H9 (cell line): ENCODE data around the gene RBPJL. TPM values are rescaled to one million over a fixed set of nuclear protein-coding genes. Genes with fewer than 3 reads are reported as not detected.

Source experiments
- DNase-seq: peaks from one replicate; pipeline ENCODE4 v3.0.0-alpha.2; 2017
- H2AFZ ChIP-seq: one replicate; pipeline ENCODE4 v1.6.1; 2013; ENCODE audit warnings: mild to moderate bottlenecking, low read length, control low read depth, moderate library complexity
- H2AK5ac ChIP-seq: 2 replicates; pipeline ENCODE4 v1.6.1; 2013; ENCODE audit warnings: low read length, control low read depth, mixed read lengths; ENCODE audit not compliant: insufficient read length
- H2BK120ac ChIP-seq: one replicate; pipeline ENCODE4 v1.6.1; 2013; ENCODE audit warnings: low read depth, mild to moderate bottlenecking, low read length, control low read depth, inconsistent platforms; ENCODE audit not compliant: poor library complexity, severe bottlenecking
- H2BK12ac ChIP-seq: 2 replicates; pipeline ENCODE4 v1.6.1; 2013; ENCODE audit warnings: low read length, control low read depth, mixed read lengths, low read depth; ENCODE audit not compliant: insufficient read length
- H2BK15ac ChIP-seq: 2 replicates; pipeline ENCODE4 v1.6.1; 2013; ENCODE audit warnings: low read depth, low read length, control low read depth
- H2BK20ac ChIP-seq: one replicate; pipeline ENCODE4 v1.6.1; 2013; ENCODE audit warnings: low read depth, mild to moderate bottlenecking, low read length, control low read depth, inconsistent platforms; ENCODE audit not compliant: poor library complexity, severe bottlenecking
- H2BK5ac ChIP-seq: 2 replicates; pipeline ENCODE4 v1.6.1; 2013; ENCODE audit warnings: low read length, control low read depth, mixed read lengths; ENCODE audit not compliant: insufficient read length
- H3K14ac ChIP-seq: 2 replicates; pipeline ENCODE4 v1.6.1; 2013; ENCODE audit warnings: low read length, control low read depth; ENCODE audit not compliant: insufficient read depth
- H3K18ac ChIP-seq: 2 replicates; pipeline ENCODE4 v1.6.1; 2013; ENCODE audit warnings: low read depth, mild to moderate bottlenecking, mixed read lengths, low read length, control low read depth; ENCODE audit not compliant: insufficient read length
- H3K23ac ChIP-seq: 2 replicates; pipeline ENCODE4 v1.6.1; 2013; ENCODE audit warnings: low read length, control low read depth, mixed read lengths, low read depth; ENCODE audit not compliant: insufficient read length
- H3K23me2 ChIP-seq: 2 replicates; pipeline ENCODE4 v1.6.1; 2013; ENCODE audit warnings: low read depth, mild to moderate bottlenecking, mixed read lengths, low read length, control low read depth; ENCODE audit not compliant: insufficient read length, poor library complexity, severe bottlenecking
- H3K27ac ChIP-seq: 2 replicates; pipeline ENCODE4 v1.5.1; 2013; ENCODE audit warnings: low read length, control low read depth, mixed read lengths, low read depth; ENCODE audit not compliant: insufficient read length
- H3K27me3 ChIP-seq: 2 replicates; pipeline ENCODE4 v1.6.1; 2013; ENCODE audit warnings: low read length, control low read depth, inconsistent platforms; ENCODE audit not compliant: insufficient read depth
- H3K4ac ChIP-seq: 2 replicates; pipeline ENCODE4 v1.6.1; 2013; ENCODE audit warnings: low read depth, mild to moderate bottlenecking, control low read depth, inconsistent platforms, low read length, moderate library complexity
- H3K4me1 ChIP-seq: 2 replicates; pipeline ENCODE4 v1.6.1; 2013; ENCODE audit warnings: low read length, control low read depth, inconsistent platforms; ENCODE audit not compliant: insufficient read depth
- H3K4me2 ChIP-seq: 2 replicates; pipeline ENCODE4 v1.6.1; 2013; ENCODE audit warnings: low read length, control low read depth, mixed read lengths; ENCODE audit not compliant: insufficient read length, insufficient read depth
- H3K56ac ChIP-seq: 2 replicates; pipeline ENCODE4 v1.6.1; 2013; ENCODE audit warnings: low read depth, mild to moderate bottlenecking, mixed read lengths, low read length, control low read depth; ENCODE audit not compliant: insufficient read length
- H3K79me1 ChIP-seq: 2 replicates; pipeline ENCODE4 v1.6.1; 2013; ENCODE audit warnings: low read depth, mild to moderate bottlenecking, moderate library complexity, low read length, control low read depth, inconsistent platforms; ENCODE audit not compliant: insufficient read depth, poor library complexity, severe bottlenecking
- H3K79me2 ChIP-seq: 2 replicates; pipeline ENCODE4 v1.6.1; 2013; ENCODE audit warnings: low read length, control low read depth, inconsistent platforms; ENCODE audit not compliant: insufficient read depth
- H3K9ac ChIP-seq: 2 replicates; pipeline ENCODE4 v1.6.1; 2013; ENCODE audit warnings: low read length, control low read depth, mixed read lengths; ENCODE audit not compliant: insufficient read length; ENCODE audit errors: extremely low read depth
- H3K9me3 ChIP-seq: one replicate; pipeline ENCODE4 v1.6.1; 2013; ENCODE audit warnings: low read depth, low read length, inconsistent platforms; ENCODE audit not compliant: control insufficient read depth
- H3T11ph ChIP-seq: one replicate; pipeline ENCODE4 v1.6.1; 2013; ENCODE audit warnings: mild to moderate bottlenecking, low read length, control low read depth, inconsistent platforms
- H4K20me1 ChIP-seq: one replicate; pipeline ENCODE4 v1.6.1; 2013; ENCODE audit not compliant: control insufficient read depth, insufficient read length, insufficient read depth
- H4K5ac ChIP-seq: 2 replicates; pipeline ENCODE4 v1.6.1; 2013; ENCODE audit warnings: low read depth, mild to moderate bottlenecking, mixed read lengths, low read length, control low read depth; ENCODE audit not compliant: insufficient read length
- H4K8ac ChIP-seq: replicated peaks from 2 replicates; pipeline ENCODE4 v1.6.1; 2013; ENCODE audit warnings: low read length, control low read depth, mixed read lengths, low read depth; ENCODE audit not compliant: insufficient read length
- H4K91ac ChIP-seq: 2 replicates; pipeline ENCODE4 v1.6.1; 2013; ENCODE audit warnings: low read depth, mild to moderate bottlenecking, moderate library complexity, mixed read lengths, low read length, control low read depth; ENCODE audit not compliant: insufficient read length
- H3K27ac Mint-ChIP-seq, 3 experiments: 2 replicates in 2 of 3; 3 replicates in 1 of 3; pipeline ENCODE4 v1.8.0; 2020 to 2021; ENCODE audit warnings: mixed read lengths in 3 of 3, mild to moderate bottlenecking in 1 of 3, moderate library complexity in 1 of 3
- H3K27me3 Mint-ChIP-seq: 2 replicates; pipeline ENCODE4 v1.8.0; 2021; ENCODE audit warnings: low read depth, mild to moderate bottlenecking, moderate library complexity, mixed read lengths
- H3K36me3 Mint-ChIP-seq, 3 experiments: 2 replicates in 2 of 3; 3 replicates in 1 of 3; pipeline ENCODE4 v1.8.0; 2020 to 2021; ENCODE audit warnings: low read depth in 3 of 3, mixed read lengths in 3 of 3; ENCODE audit not compliant: insufficient read depth in 1 of 3
- H3K4me1 Mint-ChIP-seq, 2 experiments: 2 replicates each; pipeline ENCODE4 v1.8.0; 2020; ENCODE audit warnings: mixed read lengths in 2 of 2
- H3K4me3 Mint-ChIP-seq, 2 experiments: 2 replicates in 1 of 2; 3 replicates in 1 of 2; pipeline ENCODE4 v1.8.0; 2020 to 2021; ENCODE audit warnings: mild to moderate bottlenecking in 2 of 2, mixed read lengths in 2 of 2, moderate library complexity in 1 of 2
- H3K9me3 Mint-ChIP-seq, 2 experiments: 2 replicates in 1 of 2; 3 replicates in 1 of 2; pipeline ENCODE4 v1.8.0; 2020; ENCODE audit warnings: mild to moderate bottlenecking in 2 of 2, mixed read lengths in 2 of 2, moderate library complexity in 1 of 2
- CTCF ChIP-seq: fragments of 200-600 bp; sonication (generic); conservative IDR thresholded peaks from 3 replicates; pipeline ENCODE4 v1.8.0; 2021; ENCODE audit warnings: antibody characterized with exemption, mild to moderate bottlenecking
- WGBS: extraction: QIAGEN DNeasy Blood & Tissue Kit; methylation state at CpG from one replicate; pipeline ENCODE4 v1.1.7; 2013; ENCODE audit warnings: missing lambda C conversion rate, low lambda C conversion rate, mixed read lengths; ENCODE audit not compliant: insufficient read length; ENCODE audit errors: extremely low coverage; 5-methylcytosine and 5-hydroxymethylcytosine counted together
- total RNA-seq: library from RNA; stranded (reverse); gene quantifications from 2 replicates; pipeline ENCODE4 v1.2.1, GENCODE V29; 2021

Gene RBPJL
- total RNA-seq, 1 experiment from 2014 or later: 0.28 TPM

DNA sequence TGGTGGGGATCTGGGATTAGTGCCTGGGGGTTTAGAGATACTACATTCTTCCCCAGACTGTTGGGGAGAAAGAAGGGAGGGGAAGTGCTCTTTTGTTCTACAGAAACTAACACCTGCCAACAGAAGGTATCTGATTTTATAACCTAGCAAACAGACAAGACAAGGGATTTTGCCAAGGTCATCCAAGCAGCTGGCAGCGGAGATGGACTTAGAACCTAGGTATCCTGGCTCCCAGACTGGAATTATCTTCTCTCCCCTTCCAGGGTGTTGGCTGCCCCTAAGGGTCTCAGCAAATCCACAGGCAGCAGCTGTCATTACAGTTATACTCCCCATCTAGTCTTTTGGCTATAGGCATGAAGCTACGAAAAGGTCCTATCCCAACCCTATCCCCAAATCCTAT, 33.2 kb downstream of the RBPJL start:
- peaks cover 3% of the 10 kb centered on the region for H3K23me2 ChIP-seq
- no peak overlapping the region for H3K4me2 ChIP-seq
- no peak overlapping the region for H3K9ac ChIP-seq
- no peak overlapping the region for H3K4ac ChIP-seq
- no peak overlapping the region for H2BK5ac ChIP-seq
- Mint-ChIP-seq H3K4me3 (no peak overlapping the region), H3K36me3 (peaks cover 13 to 22% (median 13%) of the 10 kb centered on the region in 3 experiments; a peak in 5 of 7 replicates), H3K27ac (peak overlapping the region; percentile 96 to 99 (median 98); a peak in 4 of 7 replicates), H3K27me3 (no peaks in the 10 kb centered on the region; the same call in 1 of the 2 replicates), H3K9me3 (no peaks in the 10 kb centered on the region), H3K4me1 (peaks cover 91 to 96% of the 10 kb centered on the region in 2 experiments)
- peaks cover 33% of the 10 kb centered on the region for H3K4me1 ChIP-seq
- no peak overlapping the region for H4K91ac ChIP-seq
- no peak for DNase-seq
- H3K27me3 ChIP-seq: no peaks in the 10 kb centered on the region
- no peak overlapping the region for H2BK15ac ChIP-seq
- WGBS: no CpG with 5 or more reads among the region's 2 CpGs
- peaks cover 3% of the 10 kb centered on the region; the same call in 1 of the 2 replicates for H3K79me2 ChIP-seq
- H3K23ac ChIP-seq: no peak overlapping the region
- no peak overlapping the region for H3K56ac ChIP-seq
- H2BK12ac ChIP-seq: no peak overlapping the region
- no peak overlapping the region for H4K8ac ChIP-seq
- no peaks in the 10 kb centered on the region for H3K79me1 ChIP-seq
- H2AK5ac ChIP-seq: no peak overlapping the region
- no peak overlapping the region for H3K14ac ChIP-seq
- no peak for TF ChIP-seq CTCF
- H2BK20ac ChIP-seq: no peak overlapping the region
- no peak overlapping the region for H3K27ac ChIP-seq
- H3T11ph ChIP-seq: no peak overlapping the region
- H3K18ac ChIP-seq: no peak overlapping the region
- H4K5ac ChIP-seq: no peak overlapping the region
- no peaks in the 10 kb centered on the region for H3K9me3 ChIP-seq
- peaks cover 2% of the 10 kb centered on the region for H4K20me1 ChIP-seq
- no peak overlapping the region for H2AFZ ChIP-seq
- no peak overlapping the region for H2BK120ac ChIP-seq
